Fibroblast of skin of back (primary cell): ENCODE data around the gene NLRP10. TPM values are rescaled to one million over a fixed set of nuclear protein-coding genes. Genes with fewer than 3 reads are reported as not detected.
"Not testable (repeated sequence)": the region's sequence is repeated elsewhere in the genome, so short reads cannot be mapped to it uniquely, and the experiment has no call there.

Experiments used
- DNase-seq: peaks from one replicate; pipeline ENCODE4 v3.0.0-alpha.2; 2013
- polyA plus RNA-seq, 2 experiments: library from polyadenylated mRNA; unstranded; fragments of 120-200 nt; gene quantifications; one replicate each; pipeline ENCODE4 v1.2.1, GENCODE V29; 2013; ENCODE audit not compliant: insufficient read length in 2 of 2

Gene NLRP10, protein sequence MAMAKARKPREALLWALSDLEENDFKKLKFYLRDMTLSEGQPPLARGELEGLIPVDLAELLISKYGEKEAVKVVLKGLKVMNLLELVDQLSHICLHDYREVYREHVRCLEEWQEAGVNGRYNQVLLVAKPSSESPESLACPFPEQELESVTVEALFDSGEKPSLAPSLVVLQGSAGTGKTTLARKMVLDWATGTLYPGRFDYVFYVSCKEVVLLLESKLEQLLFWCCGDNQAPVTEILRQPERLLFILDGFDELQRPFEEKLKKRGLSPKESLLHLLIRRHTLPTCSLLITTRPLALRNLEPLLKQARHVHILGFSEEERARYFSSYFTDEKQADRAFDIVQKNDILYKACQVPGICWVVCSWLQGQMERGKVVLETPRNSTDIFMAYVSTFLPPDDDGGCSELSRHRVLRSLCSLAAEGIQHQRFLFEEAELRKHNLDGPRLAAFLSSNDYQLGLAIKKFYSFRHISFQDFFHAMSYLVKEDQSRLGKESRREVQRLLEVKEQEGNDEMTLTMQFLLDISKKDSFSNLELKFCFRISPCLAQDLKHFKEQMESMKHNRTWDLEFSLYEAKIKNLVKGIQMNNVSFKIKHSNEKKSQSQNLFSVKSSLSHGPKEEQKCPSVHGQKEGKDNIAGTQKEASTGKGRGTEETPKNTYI
- 0.91 TPM for polyA plus RNA-seq (2013, experiment 1 of 2; ENCODE audit: insufficient read length)
- 0.30 TPM for polyA plus RNA-seq (2013, experiment 2 of 2; ENCODE audit: insufficient read length)

DNA sequence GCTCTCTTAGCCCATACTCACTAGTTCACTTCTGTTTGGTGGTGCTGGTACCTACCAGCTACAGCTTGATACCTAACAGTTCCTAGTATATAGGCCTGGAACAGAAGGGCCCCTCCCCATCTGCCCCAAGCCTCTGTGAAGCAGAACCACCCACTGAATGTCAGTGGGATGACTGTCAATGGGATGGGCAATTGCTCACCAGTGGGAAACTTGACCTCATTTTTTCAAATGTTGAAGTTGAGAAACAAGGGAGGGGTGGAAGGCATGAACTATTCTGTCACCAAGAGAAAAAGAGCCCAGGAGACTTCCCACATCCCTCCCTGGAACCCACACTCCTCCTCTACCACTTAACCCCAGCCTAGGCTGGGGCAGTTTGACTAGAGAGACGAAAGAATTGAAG is at the start of gene NLRP10:
TSS of gene NLRP10 (minus strand) at position 62 of the 400 bp plus-strand sequence. CDS start 1,952 bp downstream, outside the sequence.
- peak; percentile 91 for DNase-seq

DNA sequence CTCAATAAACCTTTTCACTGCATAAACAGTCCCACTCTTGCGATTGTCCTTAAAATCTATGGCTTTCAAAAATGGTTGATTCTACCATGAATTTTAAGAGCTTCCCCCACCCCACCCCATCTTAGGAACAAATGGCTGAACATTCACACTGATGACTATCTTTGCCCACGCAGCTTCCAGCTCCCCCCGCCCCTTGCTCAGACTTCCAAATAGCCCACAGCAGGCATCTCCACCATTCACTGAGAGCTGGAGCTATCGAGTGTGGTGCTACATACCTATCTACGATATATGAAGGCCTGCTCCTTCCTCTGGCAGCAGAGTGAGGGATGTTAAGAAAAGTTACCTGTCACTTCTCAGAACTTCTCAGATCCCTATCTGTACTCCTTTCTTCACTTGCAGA is 48.6 kb upstream of the NLRP10 start:
- DNase-seq: no peak

DNA sequence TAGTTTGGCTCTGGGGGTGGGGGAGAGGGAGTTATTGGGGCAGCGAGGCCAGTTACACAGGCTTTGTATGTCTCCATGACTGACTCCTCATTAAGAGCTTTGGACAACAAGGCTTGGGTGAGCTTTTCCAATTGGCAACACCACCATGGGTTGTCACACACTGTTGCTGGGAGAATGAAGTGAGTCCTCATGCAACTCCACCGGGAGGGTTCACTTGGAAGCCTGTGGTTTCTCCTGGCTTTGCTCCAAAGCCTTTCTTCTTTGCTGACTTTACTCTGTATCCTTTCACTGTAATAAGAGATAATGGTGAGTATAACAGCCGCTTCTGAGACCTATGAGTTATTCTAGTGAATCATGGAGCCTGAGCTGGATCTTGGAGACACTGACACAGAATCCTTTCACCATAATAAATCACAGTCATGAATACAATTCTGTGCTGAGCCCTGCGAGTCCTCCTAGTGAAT is 46.8 kb upstream of the NLRP10 start:
- DNase-seq: peak; percentile 96

DNA sequence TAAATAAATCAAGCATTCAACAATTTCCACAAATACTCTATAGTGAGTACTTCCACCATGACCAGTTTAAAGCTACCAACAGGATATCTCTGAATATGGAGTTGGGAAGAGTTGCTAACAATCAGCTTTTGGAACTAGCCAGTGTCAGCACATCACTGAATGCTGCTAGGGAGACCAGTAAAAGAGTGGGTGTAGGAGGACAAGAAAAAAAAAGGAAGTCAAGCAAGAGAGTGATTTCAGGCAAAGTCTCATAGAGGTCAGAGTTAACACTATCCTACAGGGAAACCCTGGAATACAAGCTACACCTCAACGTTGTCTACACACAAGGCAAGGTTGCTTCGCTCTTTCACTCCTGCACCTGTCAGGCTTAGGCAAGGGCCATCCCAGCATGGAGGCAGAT is 46.1 kb upstream of the NLRP10 start:
- no peak for DNase-seq

DNA sequence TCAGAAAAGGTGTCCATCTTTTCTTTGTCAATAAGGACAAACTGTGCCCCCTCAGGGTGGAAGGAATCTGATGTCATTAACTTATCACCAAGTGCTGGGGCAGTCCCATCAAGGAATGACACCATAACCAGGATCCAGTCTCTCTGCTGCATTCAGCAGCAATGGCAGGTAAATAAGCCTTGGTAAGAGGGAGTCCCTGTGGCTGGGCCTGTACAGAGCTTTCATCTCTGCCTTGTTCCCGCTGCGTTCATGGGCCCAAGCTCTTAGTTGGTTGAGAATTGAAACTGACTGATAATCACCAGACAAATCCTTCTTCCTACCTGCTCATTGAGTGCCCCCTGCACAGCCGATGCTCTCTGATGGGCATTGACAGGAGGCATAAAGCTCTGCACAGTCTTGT is 44.6 kb upstream of the NLRP10 start:
- DNase-seq: no peak

DNA sequence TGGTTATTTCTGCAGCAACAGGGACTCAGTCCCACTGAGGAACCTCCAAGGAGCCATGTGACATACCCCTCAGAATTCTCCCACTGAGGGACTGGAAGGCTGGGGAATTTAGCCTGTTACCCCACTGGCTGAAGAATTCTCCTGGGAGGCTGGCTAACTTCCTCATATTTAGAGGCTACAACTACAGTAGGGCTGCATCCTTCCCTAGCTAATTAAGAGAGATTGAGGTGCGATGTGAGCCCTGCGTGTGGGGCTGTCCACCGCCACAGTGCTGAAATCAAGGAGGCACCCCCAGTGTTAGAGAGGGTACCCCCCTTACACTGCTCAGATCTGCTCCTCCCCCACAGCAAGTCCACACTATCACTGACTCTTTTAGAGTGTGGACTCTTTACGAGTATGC is 43.0 kb upstream of the NLRP10 start:
- no peak for DNase-seq

DNA sequence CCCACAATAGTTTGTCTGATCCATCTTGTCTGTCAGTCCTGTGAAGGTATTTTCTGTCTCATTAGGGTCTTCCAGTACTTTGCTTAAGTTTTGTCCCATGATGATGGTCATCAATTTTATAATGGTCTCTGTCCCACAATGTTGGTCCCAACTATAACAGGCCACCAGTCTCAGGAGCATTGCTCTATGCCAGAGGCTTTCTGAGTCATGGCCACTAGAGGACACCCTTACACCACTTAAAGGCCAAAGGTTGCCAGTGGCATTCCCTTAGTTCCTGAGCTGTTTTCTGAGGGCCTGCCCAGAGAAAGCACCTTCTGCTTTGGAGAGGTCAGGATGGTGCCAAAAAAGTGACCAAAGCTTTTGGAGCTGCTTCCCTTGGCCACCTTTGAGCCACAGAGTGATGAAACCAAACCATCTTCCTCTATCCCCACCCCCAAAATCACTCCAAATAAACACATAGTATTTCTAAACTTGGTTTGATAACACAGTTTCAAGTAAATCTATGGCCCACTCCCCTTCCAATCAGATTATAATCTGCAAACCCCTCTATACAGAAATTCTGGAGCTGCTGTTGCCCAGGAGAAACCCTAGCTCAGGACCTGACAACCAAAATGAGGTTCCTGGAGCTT is 41.2 kb upstream of the NLRP10 start:
- peak; percentile 70 for DNase-seq

DNA sequence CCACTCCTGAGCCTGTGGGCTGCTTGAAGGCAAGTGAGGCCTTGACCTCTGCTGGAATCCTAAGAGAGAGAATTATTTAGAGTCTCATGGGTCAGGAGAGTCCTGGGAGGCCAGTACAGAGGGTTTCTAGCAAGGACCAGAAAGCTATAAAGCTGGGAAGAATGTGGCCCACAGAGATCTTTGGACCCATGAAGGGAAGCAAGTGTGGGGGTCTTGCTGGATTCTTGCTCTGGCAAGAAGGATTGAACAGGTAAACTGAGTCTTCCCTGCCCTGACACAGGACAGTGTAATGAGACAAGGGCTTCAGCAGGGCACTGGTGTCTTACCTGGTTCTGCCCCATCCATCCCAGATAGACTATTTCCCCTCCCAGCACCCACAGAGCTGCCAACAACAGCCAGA is 40.3 kb upstream of the NLRP10 start:
- no peak for DNase-seq

DNA sequence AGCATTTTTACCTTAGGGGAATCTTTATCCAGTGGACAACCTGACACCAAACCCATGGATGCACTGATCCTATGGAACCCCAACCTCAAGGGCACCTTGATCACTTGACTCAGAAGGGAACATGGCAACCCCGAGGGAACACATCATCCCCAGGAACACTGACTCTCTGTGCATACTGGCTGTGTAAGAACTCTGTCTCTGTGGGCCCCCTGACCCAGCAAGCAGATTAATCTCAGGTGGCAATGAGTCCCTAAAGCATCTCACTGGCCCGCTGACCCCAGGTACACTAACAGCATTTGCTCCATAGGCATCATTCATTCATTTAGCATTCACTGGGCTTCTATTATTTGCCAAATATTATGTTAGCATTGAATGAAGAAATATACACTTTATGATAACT is 38.8 kb upstream of the NLRP10 start:
- no peak for DNase-seq

DNA sequence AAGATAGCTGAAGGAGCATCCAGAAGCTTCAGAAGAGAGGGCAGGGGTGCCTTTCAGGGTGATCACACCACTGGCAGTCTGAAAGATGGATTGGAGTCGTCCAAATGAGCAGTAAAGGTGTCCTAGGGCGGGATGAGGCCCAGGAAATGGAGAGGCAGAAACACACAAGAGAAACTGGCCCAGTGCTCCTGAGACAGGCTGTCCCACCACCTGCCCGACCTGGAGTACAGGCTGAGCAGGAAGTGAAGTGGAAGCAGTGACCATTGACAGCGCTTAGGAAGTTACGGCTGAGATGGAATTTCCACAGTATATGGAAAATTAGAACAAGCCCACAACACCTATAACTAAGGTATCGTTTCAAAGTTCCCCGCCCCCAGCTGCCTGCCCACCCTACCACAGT is 37.9 kb upstream of the NLRP10 start:
- no peak for DNase-seq

DNA sequence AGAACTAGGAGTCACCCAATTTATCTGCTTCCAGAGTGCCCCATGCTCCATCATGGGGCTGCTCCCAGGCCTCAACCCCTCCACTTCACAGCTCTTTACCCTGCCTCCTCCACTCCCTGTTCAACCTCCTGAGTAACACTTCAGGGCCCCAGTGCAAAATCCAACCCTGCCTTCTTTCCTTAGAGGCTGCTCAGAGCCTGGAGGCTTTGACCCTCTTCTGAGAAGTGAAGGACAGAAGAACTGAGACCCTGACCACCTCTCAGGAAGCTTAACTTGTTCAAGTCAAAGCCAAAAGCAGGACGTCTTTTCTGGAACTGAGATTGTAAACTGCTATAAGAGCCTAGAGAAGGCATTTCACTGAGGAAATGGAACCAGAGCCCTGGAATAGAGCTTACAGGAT is 37.4 kb upstream of the NLRP10 start:
- DNase-seq: no peak

DNA sequence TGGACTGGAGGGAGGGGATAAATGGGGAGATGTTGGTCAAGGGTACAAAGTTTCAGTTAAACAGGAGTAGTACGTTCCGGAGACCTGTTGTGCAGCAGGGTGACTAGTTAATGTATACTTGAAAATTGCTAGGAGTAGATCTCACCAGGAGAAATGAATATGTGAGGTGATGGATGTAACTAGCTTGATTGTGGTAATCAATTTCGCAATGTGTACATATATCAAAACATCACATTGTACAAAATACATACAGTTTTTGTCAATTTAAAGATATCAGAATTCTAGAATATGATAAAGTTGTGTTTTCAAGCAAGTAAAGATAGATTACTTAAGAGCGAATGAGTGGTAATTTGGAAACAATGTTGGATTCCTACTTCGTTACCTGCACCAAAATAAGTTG is 35.1 kb upstream of the NLRP10 start:
- no peak for DNase-seq

DNA sequence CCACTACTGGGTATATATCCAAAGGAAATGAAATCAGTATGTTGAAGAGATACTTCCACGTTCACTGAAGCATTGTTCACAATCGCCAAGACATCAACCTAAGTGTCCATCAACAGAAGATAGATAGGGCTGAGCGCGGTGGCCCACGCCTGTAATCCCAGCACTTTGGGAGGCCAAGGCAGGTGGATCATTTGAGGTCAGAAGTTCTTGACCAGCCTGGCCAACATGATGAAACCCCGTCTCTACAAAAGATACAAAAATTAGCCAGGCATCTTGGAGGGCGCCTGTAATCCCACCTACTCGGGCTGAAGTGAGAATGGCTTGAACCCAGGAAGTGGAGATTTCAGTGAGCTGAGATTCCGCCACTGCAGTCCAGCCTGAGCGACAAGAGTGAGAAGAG is 34.5 kb upstream of the NLRP10 start:
- DNase-seq: no peak

DNA sequence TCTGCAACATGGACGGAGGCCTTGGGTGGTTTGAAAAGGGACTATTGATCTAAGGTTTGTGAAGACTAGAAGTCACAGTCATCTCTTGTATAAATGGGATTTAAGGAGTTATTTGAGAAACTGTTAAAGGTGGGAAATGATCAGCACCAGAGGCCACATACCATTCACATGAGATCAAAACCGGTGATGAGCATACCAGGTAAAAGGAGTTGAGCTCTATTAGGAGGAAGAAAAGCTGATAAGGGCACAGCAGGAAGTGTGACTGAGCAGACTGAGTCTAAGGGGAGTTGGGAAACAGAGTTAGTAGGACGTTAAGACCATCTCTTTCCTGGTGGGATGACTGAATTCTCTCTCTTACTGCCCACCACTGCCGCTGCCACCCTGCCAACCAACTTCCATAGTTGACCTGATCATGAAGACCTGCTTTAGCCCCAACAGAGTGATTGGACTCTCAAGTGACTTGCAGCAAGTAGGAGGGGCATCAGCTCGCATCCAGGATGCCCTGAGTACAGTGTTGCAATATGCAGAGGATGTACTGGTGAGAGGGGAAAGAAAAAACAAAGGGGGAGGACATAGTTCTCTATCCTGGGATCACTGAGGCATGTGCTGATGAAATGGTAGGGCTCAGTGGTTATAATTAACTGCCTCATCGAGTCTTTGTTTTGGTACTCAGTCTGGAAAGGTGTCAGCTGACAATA is 29.5 kb upstream of the NLRP10 start:
- no peak for DNase-seq

DNA sequence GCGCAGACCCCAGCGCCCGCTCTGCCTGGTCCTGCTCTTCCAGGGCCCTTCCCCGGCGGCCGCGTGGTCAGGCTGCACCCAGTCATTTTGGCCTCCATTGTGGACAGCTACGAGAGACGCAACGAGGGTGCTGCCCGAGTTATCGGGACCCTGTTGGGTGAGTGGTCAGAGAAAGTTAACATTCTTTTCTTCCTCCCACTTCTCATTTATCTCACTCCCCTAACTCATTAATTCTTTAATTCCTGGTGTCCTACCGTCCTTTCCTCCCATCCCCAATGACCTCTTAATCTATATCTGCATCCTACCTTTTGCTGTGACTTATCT is 22.3 kb upstream of the NLRP10 start:
- DNase-seq: not testable (repeated sequence)

DNA sequence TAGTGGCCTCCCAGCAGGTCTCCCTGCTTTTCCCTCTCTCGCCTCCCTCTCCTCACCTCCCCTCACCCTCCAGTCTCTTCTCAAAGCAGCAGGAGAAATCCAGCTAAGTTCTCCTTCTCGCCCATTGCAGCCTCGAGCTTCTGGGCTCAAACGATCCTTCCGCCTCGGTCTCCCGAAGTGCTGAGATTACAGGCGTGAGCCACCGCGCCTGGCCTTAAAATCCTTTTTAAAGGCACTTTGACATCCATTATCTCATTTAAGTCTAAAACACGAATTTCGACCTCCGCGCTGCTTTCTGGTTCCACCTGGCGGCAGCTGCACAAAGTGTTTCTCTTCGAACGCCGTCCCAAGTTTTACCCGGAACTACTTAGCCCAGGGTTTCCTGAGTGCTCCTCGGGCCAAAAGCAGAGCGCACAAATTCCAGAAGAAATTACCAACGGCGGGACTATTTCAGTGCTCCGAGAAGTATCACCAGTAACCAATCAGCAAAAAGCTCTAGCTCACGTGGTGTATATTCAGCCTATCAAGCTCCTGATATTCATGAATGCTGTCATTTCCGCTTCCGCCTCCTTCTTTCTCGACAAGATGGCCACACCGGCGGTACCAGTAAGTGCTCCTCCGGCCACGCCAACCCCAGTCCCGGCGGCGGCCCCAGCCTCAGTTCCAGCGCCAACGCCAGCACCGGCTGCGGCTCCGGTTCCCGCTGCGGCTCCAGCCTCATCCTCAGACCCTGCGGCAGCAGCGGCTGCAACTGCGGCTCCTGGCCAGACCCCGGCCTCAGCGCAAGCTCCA is 21.7 kb upstream of the NLRP10 start, which contains the start of gene EIF3F:
TSS of gene EIF3F (plus strand) at position 570 of the 792 bp plus-strand sequence. CDS start at position 586, 16 bp downstream.
- DNase-seq: peak; percentile 100

DNA sequence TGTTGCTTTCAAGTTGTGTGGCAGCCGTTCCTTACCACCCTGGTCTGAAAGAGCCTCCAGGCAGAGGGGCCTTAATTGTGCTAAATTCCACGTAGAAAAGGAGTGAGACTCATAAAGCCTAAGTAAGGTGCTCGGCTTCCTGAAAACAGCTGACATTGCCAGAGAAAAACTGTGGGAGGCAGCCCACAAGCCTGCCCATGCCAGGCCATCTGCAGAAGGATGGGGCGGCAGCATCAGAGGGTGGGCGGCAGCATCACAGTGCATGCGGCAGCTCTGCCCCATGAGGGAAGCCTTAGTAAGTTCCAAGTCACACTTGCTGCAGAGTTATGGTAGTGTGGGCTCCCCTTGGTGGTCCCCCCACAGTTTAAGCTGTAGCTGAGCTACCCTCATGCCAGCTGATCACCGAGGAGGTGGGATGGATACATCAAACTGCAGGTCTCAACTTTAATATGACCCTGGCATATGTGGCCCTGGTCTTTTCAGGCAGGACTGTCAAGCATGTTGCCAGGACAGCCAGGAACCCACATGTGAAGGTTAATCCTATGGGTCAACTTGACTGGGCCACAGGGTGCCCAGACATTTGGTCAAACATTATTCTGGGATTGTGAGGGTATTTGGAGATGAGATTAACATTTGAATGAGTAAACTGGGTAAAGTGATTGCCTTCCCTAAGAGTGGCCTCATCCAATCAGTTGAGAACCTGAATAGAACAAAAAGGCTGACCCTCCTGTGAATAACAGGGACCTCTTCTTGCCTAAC is 18.8 kb upstream of the NLRP10 start:
- no peak for DNase-seq

DNA sequence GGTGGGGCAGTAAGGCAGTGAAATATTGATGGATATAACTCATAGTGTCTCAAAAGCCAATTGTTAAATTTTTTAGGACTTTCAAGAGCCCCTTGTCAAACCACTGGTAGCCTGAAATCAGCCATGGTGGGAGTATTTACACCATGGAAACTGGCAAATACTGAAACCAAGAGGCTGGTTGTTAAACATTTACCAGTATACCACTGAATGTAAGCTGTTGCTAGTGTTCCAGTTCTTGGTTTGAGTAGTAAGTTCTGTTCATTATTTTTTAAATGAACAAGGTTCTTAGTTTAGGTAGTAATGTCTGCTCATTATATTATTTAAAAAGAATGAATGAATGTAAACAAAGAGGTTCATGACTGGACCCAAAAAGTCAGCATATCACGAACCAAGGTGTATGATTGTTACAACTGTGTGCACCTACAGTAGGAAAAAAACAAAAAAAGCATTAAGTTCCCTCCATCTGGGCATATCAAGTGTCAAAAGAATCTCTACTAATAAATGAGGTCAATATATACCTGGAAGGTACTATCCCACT is 17.4 kb upstream of the NLRP10 start:
- no peak for DNase-seq

DNA sequence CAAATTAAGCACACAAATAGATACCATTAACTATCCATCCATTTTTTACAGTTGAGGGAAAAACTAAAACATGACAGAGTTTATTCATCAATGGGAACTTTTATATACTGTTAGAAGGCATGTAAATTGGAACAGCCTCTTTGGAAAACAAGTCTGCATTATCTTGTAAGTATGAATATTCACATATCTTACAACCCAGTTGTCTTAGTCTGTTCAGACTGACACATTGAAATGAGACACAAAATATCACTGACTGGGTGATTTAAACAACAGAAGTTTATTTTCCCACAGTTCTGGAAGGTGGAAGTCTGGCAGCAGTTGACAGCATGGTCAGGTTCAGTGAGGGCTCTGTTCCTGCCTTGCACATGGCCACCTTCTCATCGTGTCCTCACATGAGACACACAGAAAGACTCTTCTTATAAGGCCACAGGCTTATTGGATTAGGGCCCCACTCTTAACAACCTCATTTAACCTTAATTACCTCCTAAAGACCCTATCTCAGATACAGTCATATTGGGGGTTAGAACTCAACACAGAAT is 16.4 kb upstream of the NLRP10 start:
- no peak for DNase-seq

DNA sequence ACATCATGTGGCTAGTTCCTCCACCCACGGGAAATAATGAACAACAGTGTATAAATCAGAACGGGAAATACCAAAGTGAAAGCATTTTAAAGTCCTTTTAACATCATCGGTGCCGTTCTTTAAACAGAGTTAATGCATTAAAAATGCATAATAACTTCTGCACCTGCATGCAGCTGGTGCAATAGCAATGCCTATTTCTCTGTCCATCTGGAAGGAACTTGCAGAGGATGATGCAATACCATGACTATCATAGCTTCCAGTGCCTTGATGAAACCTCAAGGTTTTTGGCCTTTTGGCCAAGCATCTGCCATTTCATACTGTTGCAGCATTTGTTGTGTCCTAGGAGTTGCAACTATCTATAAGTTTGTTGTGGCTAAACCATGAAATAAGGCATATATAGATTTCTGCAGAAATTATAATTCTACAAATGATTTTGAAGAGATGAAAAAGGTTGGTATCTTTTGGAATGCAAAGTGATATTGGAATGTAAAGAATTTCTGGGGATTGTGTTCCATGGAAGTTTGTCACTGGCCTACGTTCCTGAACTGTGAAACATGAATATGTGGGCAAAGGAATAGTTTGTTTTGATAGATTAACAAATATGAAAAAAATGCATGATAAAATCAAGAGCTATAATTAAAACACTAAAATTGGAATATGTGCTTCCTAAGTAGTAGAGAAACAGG is 12.1 kb upstream of the NLRP10 start:
- peak; percentile 93 for DNase-seq
